Midbrain (tissue), 1 donor: Measurements from ENCODE around the gene ZFP36L1.

Experiments
- DNase-seq: peaks from one replicate; lab custom pipeline; 2025; lab: John Stamatoyannopoulos, UW

The ZFP36L1 gene, protein sequence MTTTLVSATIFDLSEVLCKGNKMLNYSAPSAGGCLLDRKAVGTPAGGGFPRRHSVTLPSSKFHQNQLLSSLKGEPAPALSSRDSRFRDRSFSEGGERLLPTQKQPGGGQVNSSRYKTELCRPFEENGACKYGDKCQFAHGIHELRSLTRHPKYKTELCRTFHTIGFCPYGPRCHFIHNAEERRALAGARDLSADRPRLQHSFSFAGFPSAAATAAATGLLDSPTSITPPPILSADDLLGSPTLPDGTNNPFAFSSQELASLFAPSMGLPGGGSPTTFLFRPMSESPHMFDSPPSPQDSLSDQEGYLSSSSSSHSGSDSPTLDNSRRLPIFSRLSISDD

DNA sequence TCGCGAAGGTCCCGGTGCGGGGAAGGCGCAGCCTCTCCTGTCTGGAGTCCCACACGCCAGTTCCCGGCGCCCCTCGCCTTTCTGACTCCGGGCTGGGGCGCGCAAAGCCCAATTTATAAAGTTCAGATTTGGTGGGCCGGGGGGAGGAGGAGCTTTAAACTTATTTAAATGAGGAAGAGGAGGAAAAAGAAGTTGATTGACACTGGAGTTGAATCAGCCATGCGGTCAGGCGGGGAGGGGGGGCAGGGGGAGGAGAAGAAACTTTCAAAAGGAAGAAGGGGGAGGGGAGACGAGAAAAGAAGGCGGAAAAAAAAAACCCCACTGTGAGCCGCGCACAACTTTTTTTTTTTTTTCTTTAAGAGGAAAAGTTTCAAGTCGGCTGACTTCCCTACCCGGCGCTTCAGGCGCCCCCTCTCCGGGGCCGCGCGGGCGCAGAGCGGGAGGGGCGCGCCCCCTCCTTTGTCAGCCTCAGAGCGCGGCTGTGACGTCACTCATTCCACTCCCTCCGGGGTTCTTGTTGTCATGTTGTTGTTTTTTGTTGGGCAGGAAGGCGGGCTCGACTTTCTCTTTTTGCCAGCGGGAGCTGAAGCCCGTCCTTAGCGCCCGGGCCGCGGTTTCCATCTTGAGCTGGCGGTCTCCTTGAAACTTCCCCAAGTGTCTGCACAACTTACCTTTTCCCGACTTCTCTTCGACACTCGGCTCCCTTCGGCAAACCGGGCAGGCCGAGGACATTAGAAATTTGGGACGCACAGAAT lies at the start of gene ZFP36L1:
Gene ZFP36L1 (minus strand): TSS at position 89 of the 755 bp plus-strand sequence. CDS start 129 bp downstream, outside the sequence.
- DNase-seq, result peak; percentile 91

DNA sequence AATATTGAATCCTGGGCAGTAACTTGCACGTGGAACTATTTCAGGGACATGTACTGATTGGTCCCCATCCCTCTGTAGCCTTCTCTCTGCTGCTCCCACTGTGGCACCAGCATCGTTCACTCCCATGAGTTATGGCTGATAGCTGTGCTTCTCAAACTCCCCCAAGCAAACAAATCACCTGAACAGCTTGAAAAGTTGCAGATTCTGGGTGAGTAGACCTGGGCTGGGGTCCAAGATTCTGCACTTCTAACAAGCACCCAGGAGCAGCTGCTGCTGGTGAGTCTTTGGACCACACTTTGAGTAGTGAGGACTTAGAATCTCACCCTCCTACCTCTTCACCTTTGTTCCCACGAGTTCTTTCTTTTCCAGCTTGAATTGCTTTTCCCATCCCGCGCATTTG lies 49.4 kb upstream of the ZFP36L1 start:
- DNase-seq, result no peak

DNA sequence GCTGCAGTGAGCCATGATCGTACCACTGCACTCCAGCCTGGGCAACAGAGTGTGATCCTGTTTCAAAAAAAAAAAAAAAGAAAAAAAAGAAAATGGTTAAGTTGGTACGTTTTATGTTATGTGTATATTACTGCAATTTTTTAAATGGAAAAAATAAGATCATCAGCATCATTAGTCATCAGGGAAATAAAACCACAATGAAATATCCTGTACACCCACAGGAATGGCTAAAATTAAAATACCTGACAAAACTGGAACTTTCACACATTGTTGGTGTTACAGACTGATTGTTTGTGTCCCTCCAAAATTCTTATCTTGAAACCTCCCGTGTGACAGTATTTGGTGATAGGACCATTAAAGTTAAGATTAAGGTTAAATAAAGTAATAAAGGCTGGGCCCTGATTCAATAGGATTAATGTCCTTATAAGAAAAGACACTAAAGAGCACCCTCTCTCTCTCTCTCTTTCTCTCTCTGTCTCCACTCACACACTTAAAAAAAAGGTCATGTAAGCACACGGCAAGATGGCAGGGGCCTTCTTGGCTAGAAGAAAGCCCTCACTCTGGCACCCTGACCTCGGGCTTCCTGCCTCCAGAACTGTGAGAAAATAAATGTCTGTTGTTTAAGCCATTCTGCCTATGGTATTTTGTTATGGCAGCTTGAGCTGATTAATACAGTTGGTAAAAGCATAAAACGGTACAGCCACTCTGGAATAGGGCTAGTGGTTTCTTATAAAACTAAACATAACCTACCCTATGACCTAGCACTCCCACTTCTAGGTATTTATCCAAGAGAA lies 48.3 kb upstream of the ZFP36L1 start:
- DNase-seq, result no peak

DNA sequence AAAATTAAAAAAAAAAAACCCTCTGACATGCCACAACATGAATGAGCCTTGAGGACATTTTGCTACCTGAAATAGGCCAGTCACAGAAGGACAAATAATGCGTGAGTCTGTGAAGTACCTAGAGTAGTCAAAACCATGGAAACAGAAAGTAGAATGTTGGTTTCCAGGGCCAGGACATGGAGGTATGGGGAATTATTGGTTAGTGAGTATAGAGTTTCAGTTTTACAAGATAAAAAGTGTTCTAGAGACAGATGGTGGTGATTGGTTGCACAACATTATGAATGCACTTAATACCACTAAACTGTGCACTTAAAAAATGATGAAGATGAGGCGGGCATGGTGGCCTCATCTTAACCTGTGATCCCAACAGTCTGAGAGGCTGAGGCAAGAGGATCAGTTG lies 47.6 kb upstream of the ZFP36L1 start:
- no peak for DNase-seq

DNA sequence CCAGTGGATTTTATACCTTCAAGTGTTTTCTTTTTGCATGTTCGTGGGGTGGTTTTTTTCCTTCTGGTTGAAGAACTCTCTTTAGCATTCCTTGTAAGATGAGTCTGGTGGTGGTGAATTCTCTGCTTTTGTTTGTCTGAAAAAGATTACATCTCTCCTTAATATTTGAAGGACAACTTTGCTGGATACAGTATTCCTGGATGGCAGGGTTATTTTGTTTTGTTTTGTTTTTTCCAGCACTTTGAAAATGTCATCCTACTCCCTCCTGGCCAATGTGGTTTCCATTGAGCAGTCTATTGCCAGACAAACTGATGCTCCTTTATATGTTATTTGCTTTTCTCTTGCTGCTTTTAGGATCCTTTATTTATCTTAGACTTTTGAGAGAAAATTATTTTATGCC lies 43.2 kb upstream of the ZFP36L1 start:
- DNase-seq, result no peak

DNA sequence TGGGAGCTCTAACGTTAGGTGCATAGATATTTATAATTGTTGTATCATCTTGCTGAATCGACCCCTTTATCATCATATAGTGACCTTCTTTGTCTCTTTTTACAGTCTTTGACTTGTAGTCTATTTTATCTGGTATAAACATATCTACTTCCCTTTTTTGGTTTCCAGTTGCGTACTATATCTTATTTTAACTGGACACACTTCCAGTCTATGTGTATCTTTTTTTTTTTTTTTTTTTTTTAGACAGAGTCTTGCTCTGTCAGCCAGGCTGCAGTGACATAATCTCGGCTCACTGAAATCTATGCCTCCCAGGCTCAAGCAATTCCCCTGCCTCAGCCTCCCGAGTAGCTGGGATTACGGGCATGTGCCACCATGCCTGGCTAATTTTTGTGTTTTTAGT lies 41.9 kb upstream of the ZFP36L1 start:
- no peak for DNase-seq

DNA sequence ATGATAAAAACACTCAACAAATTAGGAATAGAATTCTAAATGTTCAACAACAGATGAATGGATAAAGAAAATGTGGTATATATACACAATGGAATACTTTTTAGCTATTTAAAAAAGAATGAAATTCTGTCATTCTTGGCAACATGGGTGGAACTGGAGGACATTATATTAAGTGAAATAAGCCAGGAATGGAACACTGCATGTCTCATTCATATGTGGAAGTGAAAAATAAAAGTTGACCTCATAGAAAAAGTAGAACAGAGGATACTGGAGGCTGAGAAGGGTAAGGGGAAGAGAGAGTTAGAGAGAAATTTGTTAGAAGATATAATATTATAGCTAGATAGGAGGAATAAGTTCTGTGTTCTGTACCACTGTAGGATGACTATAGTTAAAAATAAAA lies 35.8 kb upstream of the ZFP36L1 start:
- DNase-seq, result no peak

DNA sequence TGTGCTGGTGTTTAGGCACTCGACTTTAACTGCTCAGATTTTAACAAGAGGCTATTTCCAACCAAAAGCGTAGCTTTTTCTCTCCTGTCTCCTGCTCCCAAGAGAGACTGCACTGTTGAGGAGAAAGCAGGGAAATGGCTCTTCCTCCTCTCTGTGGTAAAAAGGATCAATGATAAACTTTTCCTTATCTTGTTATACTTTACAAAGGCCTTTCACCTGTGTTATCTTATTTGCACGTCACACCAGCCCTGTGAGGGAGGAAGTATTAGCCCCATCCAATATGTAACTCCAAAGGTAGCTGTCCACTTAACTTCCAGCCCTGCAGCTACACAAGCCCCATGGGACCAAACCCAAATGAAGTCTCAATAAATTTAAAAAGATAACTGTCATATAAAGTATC lies 32.9 kb upstream of the ZFP36L1 start:
- DNase-seq, result no peak

DNA sequence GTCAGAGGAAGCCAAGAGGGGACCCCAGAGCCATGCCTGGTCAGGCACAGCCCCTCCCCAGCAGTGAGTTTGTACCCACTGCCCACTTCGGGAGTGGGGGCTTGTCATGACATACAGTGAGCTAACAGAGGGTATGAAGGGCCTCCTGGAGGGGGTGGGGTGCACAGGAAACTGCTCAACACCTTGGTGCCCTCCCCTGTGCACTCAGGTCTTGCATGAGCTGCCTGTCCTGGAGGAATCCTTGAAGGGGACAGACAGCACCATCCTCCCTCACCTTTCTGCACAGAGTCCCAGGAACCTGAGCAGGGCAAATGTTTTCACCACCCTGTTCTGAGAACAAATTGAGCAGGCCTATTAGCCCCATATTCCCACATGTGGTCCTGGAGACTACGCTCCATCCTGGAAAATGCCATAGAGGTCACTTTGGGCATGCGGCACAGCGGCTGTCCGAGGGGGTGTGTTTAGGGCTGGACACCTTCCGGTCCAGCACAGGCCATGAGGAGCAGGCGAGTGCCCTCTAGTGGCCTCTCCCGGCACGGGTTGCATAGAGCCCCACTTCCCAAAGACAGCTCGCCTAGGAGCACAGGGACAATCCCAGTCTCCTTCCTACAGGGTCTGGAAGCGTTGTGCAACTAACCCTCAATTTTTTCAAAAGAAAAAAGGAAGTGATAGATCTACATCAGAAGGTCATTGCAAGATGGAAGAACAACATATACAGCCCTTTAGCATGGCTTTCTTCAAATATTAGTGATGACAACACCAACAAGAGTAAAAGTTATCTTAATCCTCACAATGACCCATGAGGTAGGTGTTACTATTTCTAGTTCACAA lies 31.9 kb upstream of the ZFP36L1 start:
- DNase-seq, result peak; percentile 74

DNA sequence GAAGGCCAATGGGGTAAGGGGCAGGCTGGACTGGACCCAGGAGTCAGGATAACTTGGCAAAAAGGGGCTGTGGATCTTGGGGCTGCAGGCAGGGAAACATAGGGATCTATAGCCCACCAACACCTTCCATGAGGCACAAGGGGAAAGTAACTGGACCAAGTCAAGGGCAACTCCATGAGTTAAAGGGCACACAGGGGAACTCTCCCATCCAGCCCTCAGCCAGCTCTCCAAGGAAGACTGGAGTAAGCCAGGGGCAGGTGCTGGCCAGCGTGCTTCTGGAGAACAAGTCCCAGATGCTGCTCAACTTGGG lies 31.3 kb upstream of the ZFP36L1 start:
- DNase-seq, result no peak

DNA sequence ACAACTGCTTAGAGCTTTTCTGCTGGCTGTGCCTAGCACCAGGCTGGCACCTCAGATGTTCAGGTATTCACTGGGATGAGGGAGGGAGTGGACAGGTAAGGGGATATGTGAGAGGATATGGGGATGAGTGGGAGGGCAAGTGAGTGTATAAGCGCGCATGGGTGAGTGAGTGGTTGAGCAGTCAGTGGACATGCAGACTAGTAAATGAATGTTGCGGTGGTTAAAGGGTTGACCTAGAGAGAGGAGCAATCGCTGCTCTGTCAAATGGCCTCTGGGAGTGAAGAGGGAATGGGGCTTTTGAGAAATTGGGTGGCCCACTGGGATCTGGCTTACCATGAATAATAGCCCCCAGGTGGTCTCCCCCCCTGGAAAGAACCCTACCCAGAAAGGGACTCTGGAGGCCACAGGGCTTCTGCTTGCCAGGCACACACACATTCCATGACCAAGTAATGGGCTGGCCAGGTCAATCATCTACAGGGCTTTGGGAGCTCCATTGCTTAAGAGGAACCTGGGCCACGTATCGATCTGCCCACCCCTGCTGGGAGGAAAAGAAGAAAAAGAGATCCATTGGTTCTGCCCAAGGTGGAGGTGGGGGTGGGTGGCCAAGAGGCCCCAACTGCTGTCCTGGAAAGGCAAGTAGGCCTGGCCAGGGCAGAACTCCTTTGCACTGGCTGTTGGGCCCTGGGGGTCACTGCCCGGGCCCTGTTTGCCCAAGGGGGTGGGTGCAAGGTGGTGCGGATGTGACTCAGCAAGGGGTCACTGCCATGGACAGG lies 30.8 kb upstream of the ZFP36L1 start:
- no peak for DNase-seq

DNA sequence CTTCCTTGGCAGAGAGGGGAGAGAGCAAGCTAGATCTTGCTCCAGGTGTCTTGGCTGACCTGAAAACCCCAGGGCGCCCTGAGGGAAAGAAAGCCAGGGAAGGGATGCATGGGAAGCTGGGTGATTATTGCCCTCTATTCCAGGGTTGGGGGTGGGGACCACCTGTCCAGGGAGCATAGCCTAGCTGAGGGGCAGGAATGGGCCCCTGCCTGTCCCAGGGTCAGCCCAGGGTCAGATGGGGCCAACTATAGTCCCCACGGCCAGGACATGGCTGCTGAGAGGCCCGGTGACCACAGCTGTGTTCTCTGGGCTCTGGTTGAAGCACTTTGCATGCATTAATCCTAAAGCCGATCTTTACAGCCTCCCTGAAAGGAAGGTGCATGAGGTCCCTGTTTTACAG lies 30.1 kb upstream of the ZFP36L1 start:
- no peak for DNase-seq

DNA sequence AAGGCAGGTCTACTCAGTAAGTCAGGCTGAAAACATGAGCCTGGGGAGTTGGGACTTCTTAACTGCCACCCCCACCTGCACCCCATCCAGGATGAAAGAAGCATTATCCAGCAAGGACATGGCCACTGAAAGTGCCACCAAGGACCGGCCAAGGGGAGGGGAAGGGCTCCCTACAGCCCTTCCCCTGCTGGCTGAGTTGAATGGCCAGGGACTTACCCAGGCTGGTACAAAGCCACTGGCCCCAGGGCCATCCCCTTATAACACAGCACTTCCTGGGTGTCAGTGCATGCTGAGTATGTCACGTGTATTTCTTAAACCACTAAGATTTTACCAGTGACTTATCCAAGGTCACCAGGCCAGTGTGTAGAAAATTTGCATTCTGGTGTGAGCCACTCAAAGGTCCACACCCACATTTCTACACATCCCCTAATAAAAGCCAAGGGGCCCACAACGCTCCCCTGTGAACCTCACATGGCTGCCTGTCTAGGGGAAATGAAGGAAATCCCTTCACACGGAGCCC lies 29.3 kb upstream of the ZFP36L1 start:
- no peak for DNase-seq

DNA sequence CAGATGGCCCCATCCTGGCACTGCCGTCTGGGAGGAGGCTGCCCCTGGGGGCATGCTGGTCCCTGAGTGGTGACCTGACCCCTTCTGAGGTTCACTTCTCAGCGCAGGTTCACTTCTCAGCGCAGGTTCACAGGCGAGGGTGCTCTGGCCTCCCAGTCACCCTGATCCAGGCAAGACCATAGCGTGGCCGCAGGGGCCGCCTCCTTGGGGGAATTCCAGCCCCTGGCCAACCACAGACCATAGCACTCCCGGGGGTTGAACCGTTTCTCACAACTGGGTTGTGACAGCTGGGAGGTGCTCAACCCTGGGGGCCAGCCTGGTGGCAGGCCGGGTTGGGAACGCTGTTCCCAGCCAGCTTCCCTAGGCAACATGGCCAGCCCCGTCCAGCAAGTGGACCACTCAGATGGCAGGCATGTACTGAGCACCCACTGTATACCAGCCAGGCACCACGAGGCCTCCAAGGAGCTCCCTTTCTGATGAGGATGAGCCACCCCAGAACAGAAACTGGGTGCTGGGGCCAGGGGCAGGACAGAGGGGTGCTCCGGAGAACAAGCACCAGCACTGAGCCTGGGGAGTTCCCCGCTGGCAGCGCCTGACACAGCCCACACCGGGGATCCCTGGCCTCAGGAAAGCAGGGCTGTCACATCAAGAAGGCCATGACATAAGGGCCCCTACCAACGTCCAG lies 28.3 kb upstream of the ZFP36L1 start:
- no peak for DNase-seq

DNA sequence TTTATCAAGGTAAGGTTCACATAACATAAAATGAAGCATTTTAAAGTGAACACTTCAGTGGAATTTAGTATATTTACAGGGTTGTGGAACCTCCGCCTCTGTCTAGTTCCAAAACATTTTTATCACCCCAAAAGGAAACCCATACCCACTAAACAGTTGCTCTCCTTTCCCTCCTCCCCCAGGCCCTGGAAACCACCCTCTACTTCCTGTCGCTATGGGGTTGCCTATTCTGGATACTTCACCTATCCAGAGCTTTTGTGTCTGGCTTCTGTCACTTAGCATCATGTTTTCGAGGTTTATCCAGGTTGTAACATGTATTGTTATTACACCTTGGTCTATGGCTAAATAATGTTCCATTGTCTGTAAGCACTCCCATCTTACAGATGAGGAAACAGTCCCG lies 27.7 kb upstream of the ZFP36L1 start:
- DNase-seq, result no peak

DNA sequence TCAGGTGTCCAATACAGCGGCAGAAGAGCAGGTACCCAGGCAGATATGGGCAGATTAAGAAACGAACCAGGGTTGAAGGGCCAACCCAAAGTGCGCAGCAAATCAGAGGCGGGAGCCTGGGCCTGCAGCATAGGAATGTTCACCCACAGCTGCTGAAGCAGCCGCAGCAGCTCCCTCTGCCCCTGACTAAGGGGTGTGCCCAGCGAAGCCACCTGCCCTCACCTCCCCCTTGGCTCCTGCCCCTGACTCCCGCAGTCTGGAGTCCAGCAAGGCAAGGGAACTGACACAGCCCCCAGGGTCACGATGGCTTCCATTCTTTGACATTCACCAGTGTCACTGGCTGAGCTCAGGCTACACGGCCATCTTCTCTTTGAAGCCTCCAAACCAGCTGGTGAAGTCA lies 27.3 kb upstream of the ZFP36L1 start:
- no peak for DNase-seq

DNA sequence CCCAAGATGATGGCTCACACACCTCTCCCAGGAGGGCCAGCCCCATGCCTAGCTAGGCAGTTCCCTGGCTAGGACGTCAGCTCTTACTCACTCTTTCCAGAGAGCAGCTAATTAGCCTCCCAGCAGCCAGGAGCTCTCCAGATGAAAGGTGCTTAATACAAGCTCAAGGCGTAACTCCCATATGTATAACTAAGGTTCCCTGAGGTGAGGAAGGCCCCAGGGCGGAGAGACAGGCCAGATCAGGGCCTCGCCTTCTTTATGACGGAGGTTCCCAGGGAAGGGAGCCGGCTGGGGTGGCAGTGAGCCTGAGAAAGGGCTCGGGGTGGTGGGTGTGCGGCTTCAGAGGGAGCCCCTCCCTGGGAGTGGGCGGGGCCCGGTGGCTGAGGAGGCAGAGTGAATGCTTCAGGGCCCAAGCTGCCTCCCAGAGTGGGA lies 26.4 kb upstream of the ZFP36L1 start:
- DNase-seq, result no peak

DNA sequence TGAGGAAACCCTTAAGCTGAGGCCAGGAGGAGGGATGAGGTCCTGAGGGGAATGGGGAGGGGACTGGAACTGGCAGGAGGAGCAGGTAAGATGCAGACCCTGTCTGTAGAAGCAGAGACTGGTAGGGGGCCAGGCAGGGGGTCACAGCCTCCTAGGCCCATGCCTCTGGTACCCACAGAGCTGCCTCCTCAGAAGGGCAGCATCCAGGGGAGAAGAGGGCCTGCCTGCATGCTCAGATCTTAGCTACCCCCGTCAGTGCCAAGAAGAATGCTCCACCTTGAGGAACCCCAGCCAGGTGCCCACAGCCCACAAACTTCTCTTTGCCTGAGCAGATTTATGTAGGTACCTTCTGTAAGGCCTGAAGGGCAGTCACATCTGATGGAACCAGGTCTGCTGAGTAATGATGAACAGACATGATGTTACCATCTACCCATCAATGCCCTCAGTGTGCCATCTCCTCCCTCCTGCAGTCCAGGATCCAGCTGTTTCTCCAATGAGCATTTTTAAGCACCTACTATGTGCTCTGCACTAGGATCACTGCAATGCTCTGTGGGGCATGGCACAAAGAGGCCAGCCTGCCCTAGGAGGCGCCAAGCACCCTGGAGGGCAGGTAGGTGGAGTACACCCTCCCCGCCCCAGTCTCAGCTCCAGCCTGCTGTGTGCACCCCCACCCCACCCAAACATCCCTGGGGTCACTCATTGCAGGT lies 24.8 kb upstream of the ZFP36L1 start:
- DNase-seq, result no peak

DNA sequence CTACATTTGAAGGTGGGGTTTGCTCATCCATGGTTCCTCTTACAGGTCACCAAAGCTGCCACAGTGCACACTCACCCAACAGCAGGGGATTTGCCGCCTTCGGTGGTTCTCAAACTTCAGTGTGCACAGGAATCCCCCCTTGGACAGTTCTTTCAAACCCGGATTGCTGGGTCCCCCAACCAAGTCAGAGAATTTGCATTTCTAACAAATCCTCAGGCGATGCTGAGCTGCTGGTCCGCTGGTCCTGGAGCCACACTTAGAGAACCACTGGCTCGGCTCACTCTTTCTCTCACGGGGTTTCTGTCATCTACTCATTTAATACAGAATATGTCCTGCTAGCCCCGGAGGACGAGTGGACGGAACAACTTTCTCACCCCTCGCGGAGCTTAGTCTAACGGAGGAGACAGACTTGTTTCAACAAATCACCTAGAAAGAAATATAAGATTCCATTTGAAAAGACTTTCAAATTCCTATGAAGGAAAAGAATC lies 24.1 kb upstream of the ZFP36L1 start:
- no peak for DNase-seq
